ENCODE data around the gene GFRA1. TPM values are rescaled to one million over a fixed set of nuclear protein-coding genes. Genes with fewer than 3 reads are reported as not detected.

Gene GFRA1
- total RNA-seq, 1 experiment from 2014 or later, result 0.30 TPM

GRCh38 chr10:116130006-116130405 lies 143.0 kb downstream of the GFRA1 start:
- H3K27me3 ChIP-seq (ENCODE audit: insufficient read depth, low read length), result peaks cover 13% of the 10 kb centered on the region; the same call in 1 of the 2 replicates
- intact Hi-C loops (cut with micrococcal nuclease), result no loop called here
- no peaks in the 10 kb centered on the region for H3K79me2 ChIP-seq (ENCODE audit: insufficient read depth, low read length)
- no peak overlapping the region for H3K9ac ChIP-seq (ENCODE audit: low read length)
- H3K4me3 ChIP-seq (replicated peaks in 1 of 2; ENCODE audit: low read depth in 1 of 2, low read length in 2 of 2), result no peak overlapping the region
- no peaks in the 10 kb centered on the region for H3K9me3 ChIP-seq (ENCODE audit: control insufficient read depth in 1 of 2, insufficient read depth in 1 of 2, low read depth in 1 of 2, low read length in 2 of 2)
- H3K4me2 ChIP-seq (ENCODE audit: low read length), result no peak overlapping the region
- ChIA-PET POLR2A (no interaction called here), RAD21 (ENCODE audit: low non-redundant PET in 1 of 2, low total read pairs in 2 of 2, uncharacterized antibody in 2 of 2, unreplicated experiment in 2 of 2) (no interaction called here), CTCF (no interaction called here)
- DNase-seq (ENCODE audit: low read depth, low spot score) (no peak), ATAC-seq (no peak)
- no TSS peak for BruUV-seq (replicated peaks)
- H3K9me2 ChIP-seq (ENCODE audit: insufficient read depth), result no peaks in the 10 kb centered on the region
- no peak overlapping the region for H2AFZ ChIP-seq (ENCODE audit: low read depth, low read length, poor library complexity, severe bottlenecking)
- no peak for TF ChIP-seq EZH2 (IDR thresholded peaks at IDR 0.05)
- TF ChIP-seq ELF1 (IDR thresholded peaks at IDR 0.05; ENCODE audit: borderline replicate concordance, low read depth), result no peak
- no peak for TF ChIP-seq CEBPB (IDR thresholded peaks at IDR 0.05; ENCODE audit: low read depth)
- no peak for TF ChIP-seq ATF3 (IDR thresholded peaks at IDR 0.05)
- no peak for TF ChIP-seq POLR2A (IDR thresholded peaks at IDR 0.05; ENCODE audit: borderline replicate concordance, extremely low read depth, insufficient read depth, insufficient read length)
- no peak overlapping the region for H3K27ac ChIP-seq (ENCODE audit: low read depth, low read length)
- no peaks in the 10 kb centered on the region for H4K20me1 ChIP-seq (ENCODE audit: insufficient read depth)
- H3K4me1 ChIP-seq (ENCODE audit: control insufficient read depth in 1 of 2, insufficient read depth in 2 of 2, low read length in 2 of 2), result no peaks in the 10 kb centered on the region
- H3K36me3 ChIP-seq (ENCODE audit: control insufficient read depth in 1 of 2, insufficient read depth in 2 of 2, low read length in 2 of 2), result no peaks in the 10 kb centered on the region

- Histone ChIP-seq H3K4me2 (ENCODE audit: low read length) (no peak overlapping the region), H3K4me1 (ENCODE audit: control insufficient read depth in 1 of 2, insufficient read depth in 2 of 2, low read length in 2 of 2) (no peaks in the 10 kb centered on the region), H2AFZ (ENCODE audit: low read depth, low read length, poor library complexity, severe bottlenecking) (no peak overlapping the region), H3K27ac (ENCODE audit: low read depth, low read length) (no peak overlapping the region), H3K4me3 (replicated peaks in 1 of 2; ENCODE audit: low read depth in 1 of 2, low read length in 2 of 2) (no peak overlapping the region), H3K9me3 (ENCODE audit: control insufficient read depth in 1 of 2, insufficient read depth in 1 of 2, low read depth in 1 of 2, low read length in 2 of 2) (no peaks in the 10 kb centered on the region), H3K79me2 (ENCODE audit: insufficient read depth, low read length) (no peaks in the 10 kb centered on the region), H4K20me1 (ENCODE audit: insufficient read depth) (no peaks in the 10 kb centered on the region), H3K9me2 (ENCODE audit: insufficient read depth) (no peaks in the 10 kb centered on the region), H3K27me3 (ENCODE audit: insufficient read depth, low read length) (peaks cover 3% of the 10 kb centered on the region), H3K9ac (ENCODE audit: low read length) (no peak overlapping the region), H3K36me3 (ENCODE audit: control insufficient read depth in 1 of 2, insufficient read depth in 2 of 2, low read length in 2 of 2) (no peaks in the 10 kb centered on the region)
- ChIA-PET RAD21 (ENCODE audit: low non-redundant PET in 1 of 2, low total read pairs in 2 of 2, uncharacterized antibody in 2 of 2, unreplicated experiment in 2 of 2) (no interaction called here), POLR2A (no interaction called here), CTCF (no interaction called here)
- DNase-seq (ENCODE audit: low read depth, low spot score) (no peak), ATAC-seq (no peak)
- BruUV-seq (replicated peaks), result no TSS peak
- intact Hi-C loops (cut with micrococcal nuclease), result no loop called here
- no peak for TF ChIP-seq EGR1 (IDR thresholded peaks at IDR 0.05; ENCODE audit: low read depth)
- no peak for TF ChIP-seq YY1 (IDR thresholded peaks at IDR 0.05; ENCODE audit: extremely low read depth, insufficient replicate concordance, low read depth, low read length)
- TF ChIP-seq RAD21 (IDR thresholded peaks at IDR 0.05; ENCODE audit: low read depth), result no peak
- TF ChIP-seq TCF7L2 (IDR thresholded peaks at IDR 0.05; ENCODE audit: borderline replicate concordance, extremely low read depth, insufficient read depth, insufficient read length), result no peak
- no peak for TF ChIP-seq JUND (IDR thresholded peaks at IDR 0.05)
- no peak for TF ChIP-seq ELF1 (IDR thresholded peaks at IDR 0.05; ENCODE audit: borderline replicate concordance, low read depth)
- TF ChIP-seq ATF3 (IDR thresholded peaks at IDR 0.05), result no peak
- TF ChIP-seq CEBPB (IDR thresholded peaks at IDR 0.05; ENCODE audit: low read depth), result no peak
- no peak for TF ChIP-seq FOSL1 (IDR thresholded peaks at IDR 0.05; ENCODE audit: low read depth)
- no peak for TF ChIP-seq POLR2AphosphoS5 (IDR thresholded peaks at IDR 0.05; ENCODE audit: low read depth, low read length)
- no peak for TF ChIP-seq MAX (IDR thresholded peaks at IDR 0.05)
- TF ChIP-seq CBX3 (IDR thresholded peaks at IDR 0.05; ENCODE audit: low read depth), result no peak
- no peak for TF ChIP-seq SP1 (IDR thresholded peaks at IDR 0.05; ENCODE audit: low read depth)
- no peak for TF ChIP-seq POLR2A (IDR thresholded peaks at IDR 0.05; ENCODE audit: borderline replicate concordance, extremely low read depth, insufficient read depth, insufficient read length)
- TF ChIP-seq EZH2phosphoT487 (IDR thresholded peaks at IDR 0.05; ENCODE audit: borderline replicate concordance), result no peak
- TF ChIP-seq ZNF274 (IDR thresholded peaks at IDR 0.05; ENCODE audit: low read depth, low read length), result no peak
- no peak for TF ChIP-seq SRF (IDR thresholded peaks at IDR 0.05; ENCODE audit: low read depth)
- TF ChIP-seq ZBTB33 (IDR thresholded peaks at IDR 0.05; ENCODE audit: extremely low read depth, insufficient replicate concordance, low read length), result no peak
These were observed 145.9 kb downstream of the GFRA1 start for GRCh38 chr10:116126954-116127695.
